AG09309 (cell line): ENCODE results near the gene IFITM10.

ENCODE experiments used
- DNase-seq: peaks from one replicate; pipeline ENCODE4 v3.0.0-alpha.2; 2010; ENCODE audit warnings: low read depth
- H3K4me3 ChIP-seq: 2 replicates; pipeline ENCODE4 v1.5.1; 2011; ENCODE audit warnings: mild to moderate bottlenecking, low read depth, low read length, moderate library complexity; ENCODE audit not compliant: control insufficient read depth
- CTCF ChIP-seq: IDR thresholded peaks from 2 replicates; pipeline ENCODE4 v1.5.1; 2011; ENCODE audit warnings: mild to moderate bottlenecking, low read depth, low read length, inconsistent platforms; ENCODE audit not compliant: insufficient read depth, control insufficient read depth; ENCODE audit errors: missing control alignments

Gene IFITM10

GRCh38 chr11:1755344-1755691, 4.9 kb upstream of the IFITM10 start:
- no peak for DNase-seq
- H3K4me3 ChIP-seq, result no peak overlapping the region
- TF ChIP-seq CTCF, result no peak

GRCh38 chr11:1754376-1755150, 4.2 kb upstream of the IFITM10 start:
- TF ChIP-seq CTCF, result no peak
- DNase-seq, result no peak
- H3K4me3 ChIP-seq, result no peak overlapping the region

GRCh38 chr11:1753929-1754305, 3.5 kb upstream of the IFITM10 start:
- DNase-seq, result no peak
- H3K4me3 ChIP-seq, result no peak overlapping the region
- TF ChIP-seq CTCF, result no peak

- H3K4me3 ChIP-seq, result no peak overlapping the region
- DNase-seq, result no peak
- no peak for TF ChIP-seq CTCF
Measured at GRCh38 chr11:1753229-1753928, 3.0 kb upstream of the IFITM10 start.

- no peak for DNase-seq
- no peak overlapping the region for H3K4me3 ChIP-seq
- no peak for TF ChIP-seq CTCF
Measured at GRCh38 chr11:1752907-1753228, 2.5 kb upstream of the IFITM10 start.

- TF ChIP-seq CTCF, result no peak
Measured at GRCh38 chr11:1751999-1752906, 1.9 kb upstream of the IFITM10 start.

More at GRCh38 chr11:1751999-1752906, 1.9 kb upstream of the IFITM10 start:
- no peak overlapping the region for H3K4me3 ChIP-seq
- DNase-seq, result no peak
